ENCODE measurements around the gene ZC3H6.
"Not testable (repeated sequence)": the region's sequence is repeated elsewhere in the genome, so short reads cannot be mapped to it uniquely, and the experiment has no call there.

Gene ZC3H6

GRCh38 chr2:112273349-112273748 is 2.0 kb upstream of the ZC3H6 start:
- H3K36me3 ChIP-seq, result no peaks in the 10 kb centered on the region
- peaks cover 7% of the 10 kb centered on the region; the same call in 1 of the 2 replicates for H3K9me3 ChIP-seq
- no peak overlapping the region for H3K9ac ChIP-seq
- H4K20me1 ChIP-seq, result no peaks in the 10 kb centered on the region
- no peaks in the 10 kb centered on the region for H3K27me3 ChIP-seq
- peaks cover 34% of the 10 kb centered on the region for H3K4me1 ChIP-seq
- H3K4me3 ChIP-seq, result no peak overlapping the region
- H3K27ac ChIP-seq, result no peak overlapping the region
- TF ChIP-seq Cebpa-rat (IDR thresholded peaks at IDR 0.05), result no peak
- no peak overlapping the region for H3K4me2 ChIP-seq

DNA sequence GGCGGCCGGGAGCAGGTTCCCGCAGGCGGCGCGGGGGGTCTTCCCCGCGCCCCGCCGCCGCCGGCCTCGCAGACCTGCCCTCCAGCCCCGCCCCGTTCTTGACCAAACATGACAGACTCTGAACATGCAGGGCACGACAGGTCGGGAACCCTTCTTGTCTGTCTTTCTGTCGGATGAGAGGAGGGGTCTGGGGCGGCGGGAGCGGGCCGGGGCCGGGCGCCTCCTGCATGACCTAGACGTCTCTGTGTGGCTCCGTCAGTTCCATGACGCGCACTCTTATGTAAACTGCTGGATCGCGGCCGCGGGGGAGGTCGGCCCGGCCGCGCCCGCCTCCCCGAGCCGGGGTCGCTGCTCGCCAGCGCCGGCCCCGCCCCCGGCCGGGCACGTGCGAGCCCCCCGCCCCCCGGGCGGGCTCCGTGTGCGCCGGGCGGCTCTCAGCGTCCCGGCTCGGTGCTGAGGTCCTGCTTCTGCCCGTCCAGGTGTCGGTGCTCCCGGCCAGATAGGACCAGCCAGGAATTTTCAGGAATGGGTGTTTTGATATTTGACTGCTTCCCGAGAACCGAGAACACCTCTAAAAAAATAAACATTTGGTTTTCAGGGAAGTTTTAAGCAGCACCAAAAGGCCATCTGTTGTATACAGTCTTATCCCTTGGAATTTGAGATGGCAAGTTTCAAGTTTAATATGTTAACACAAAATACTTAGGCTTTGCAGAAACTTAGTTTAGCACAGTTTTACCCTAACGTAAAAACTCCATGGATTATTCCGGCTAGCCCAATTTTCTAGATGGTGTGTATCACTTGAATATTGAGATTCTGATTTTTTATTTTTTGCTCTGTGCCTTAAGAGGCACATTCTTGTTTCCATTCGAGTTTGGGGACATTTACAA is 733 bp downstream of the ZC3H6 start:
- H4K20me1 ChIP-seq, result no peaks in the 10 kb centered on the region
- peak overlapping the region; percentile 83 for H3K4me2 ChIP-seq
- no peaks in the 10 kb centered on the region for H3K36me3 ChIP-seq
- peaks cover 34% of the 10 kb centered on the region for H3K4me1 ChIP-seq
- TF ChIP-seq Cebpa-rat (IDR thresholded peaks at IDR 0.05), result no peak
- peak overlapping the region; percentile 99 for H3K9ac ChIP-seq
- no peaks in the 10 kb centered on the region for H3K27me3 ChIP-seq
- peak overlapping the region; percentile 99 for H3K27ac ChIP-seq
- H3K9me3 ChIP-seq, result no peaks in the 10 kb centered on the region
- peak overlapping the region; percentile 83 for H3K4me3 ChIP-seq

GRCh38 chr2:112276954-112277353 is 1.6 kb downstream of the ZC3H6 start:
- no peak overlapping the region for H3K4me3 ChIP-seq
- H4K20me1 ChIP-seq, result no peaks in the 10 kb centered on the region
- no peaks in the 10 kb centered on the region for H3K36me3 ChIP-seq
- H3K4me2 ChIP-seq, result peak overlapping the region; percentile 83
- peaks cover 34% of the 10 kb centered on the region for H3K4me1 ChIP-seq
- H3K27ac ChIP-seq, result no peak overlapping the region
- no peaks in the 10 kb centered on the region for H3K9me3 ChIP-seq
- TF ChIP-seq Cebpa-rat (IDR thresholded peaks at IDR 0.05), result no peak
- no peaks in the 10 kb centered on the region for H3K27me3 ChIP-seq
- no peak overlapping the region for H3K9ac ChIP-seq

DNA sequence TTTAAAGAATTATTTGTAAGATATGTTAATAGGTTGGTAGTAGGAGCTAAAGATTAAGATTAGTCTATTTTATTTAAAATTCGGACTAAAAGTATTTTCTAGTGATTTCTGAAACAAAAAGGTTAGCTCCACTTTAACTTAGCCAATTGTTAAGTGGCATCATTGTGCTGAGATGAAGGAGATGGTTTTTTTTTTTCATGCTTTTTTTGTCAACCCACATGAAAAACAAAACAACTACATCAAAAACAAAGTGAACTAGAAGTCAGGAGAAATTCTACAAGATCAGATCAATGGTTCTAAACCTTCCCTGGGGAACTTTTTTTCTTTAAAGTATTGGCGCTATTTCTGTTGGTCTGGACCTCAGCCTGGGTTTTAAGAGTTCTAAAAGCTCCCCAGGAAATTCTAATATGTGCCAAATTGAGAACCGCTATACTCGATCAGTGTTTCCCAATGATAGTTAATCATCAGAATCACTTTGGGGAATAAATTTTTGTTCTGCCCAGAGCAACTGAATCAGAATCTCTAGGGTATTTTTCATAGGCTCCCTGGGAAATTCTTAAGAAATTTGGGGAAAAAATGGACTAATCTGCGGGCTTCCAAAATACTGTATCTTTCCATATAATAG is 2.3 kb downstream of the ZC3H6 start:
- no peak for TF ChIP-seq Cebpa-rat (IDR thresholded peaks at IDR 0.05)
- Histone ChIP-seq H3K9me3 (no peaks in the 10 kb centered on the region), H3K36me3 (no peaks in the 10 kb centered on the region), H3K4me2 (peak overlapping the region; percentile 83), H3K27ac (no peak overlapping the region), H3K4me3 (no peak overlapping the region), H3K27me3 (no peaks in the 10 kb centered on the region), H4K20me1 (no peaks in the 10 kb centered on the region), H3K4me1 (peaks cover 34% of the 10 kb centered on the region), H3K9ac (no peak overlapping the region)

- not testable (repeated sequence) for H3K27me3 ChIP-seq, H3K4me3 ChIP-seq, H3K27ac ChIP-seq, H3K9ac ChIP-seq, H4K20me1 ChIP-seq, H3K36me3 ChIP-seq, H3K4me2 ChIP-seq, H3K9me3 ChIP-seq
- peaks cover 11% of the 10 kb centered on the region for H3K4me1 ChIP-seq
These were observed 6.7 kb downstream of the ZC3H6 start for GRCh38 chr2:112282066-112282465.

- H3K36me3 ChIP-seq, H3K27me3 ChIP-seq, H3K9ac ChIP-seq, H3K27ac ChIP-seq, H3K4me2 ChIP-seq, H3K4me3 ChIP-seq, H3K4me1 ChIP-seq, H3K9me3 ChIP-seq, H4K20me1 ChIP-seq: not testable (repeated sequence)
These were observed 8.1 kb downstream of the ZC3H6 start for GRCh38 chr2:112283535-112283934.

DNA sequence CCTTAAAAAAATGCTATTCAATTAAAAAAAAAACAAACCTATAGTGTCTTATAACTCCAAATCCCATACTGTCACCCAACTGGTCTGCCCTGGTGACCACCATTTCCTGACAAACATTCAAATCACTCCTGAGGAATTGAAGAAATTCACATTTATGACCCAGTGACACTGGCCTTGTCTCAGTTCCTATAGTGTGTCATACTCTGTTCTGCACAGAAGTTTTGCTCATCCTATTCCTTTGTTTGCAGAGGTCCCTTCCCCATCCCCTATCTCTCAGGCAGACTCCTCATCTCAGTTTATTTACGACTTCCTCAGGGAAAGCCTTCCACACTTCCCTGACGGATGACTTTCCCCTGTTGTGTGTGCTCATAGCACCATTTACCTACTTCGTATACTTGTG is 14.7 kb downstream of the ZC3H6 start:
- Histone ChIP-seq H3K4me1 (no peaks in the 10 kb centered on the region), H3K27ac (no peak overlapping the region), H3K9ac (no peak overlapping the region), H3K4me2 (no peak overlapping the region), H3K4me3 (no peak overlapping the region), H3K9me3 (no peaks in the 10 kb centered on the region; the same call in 1 of the 2 replicates), H4K20me1 (no peaks in the 10 kb centered on the region), H3K27me3 (no peaks in the 10 kb centered on the region), H3K36me3 (no peaks in the 10 kb centered on the region)
- TF ChIP-seq Cebpa-rat (IDR thresholded peaks at IDR 0.05), result no peak

DNA sequence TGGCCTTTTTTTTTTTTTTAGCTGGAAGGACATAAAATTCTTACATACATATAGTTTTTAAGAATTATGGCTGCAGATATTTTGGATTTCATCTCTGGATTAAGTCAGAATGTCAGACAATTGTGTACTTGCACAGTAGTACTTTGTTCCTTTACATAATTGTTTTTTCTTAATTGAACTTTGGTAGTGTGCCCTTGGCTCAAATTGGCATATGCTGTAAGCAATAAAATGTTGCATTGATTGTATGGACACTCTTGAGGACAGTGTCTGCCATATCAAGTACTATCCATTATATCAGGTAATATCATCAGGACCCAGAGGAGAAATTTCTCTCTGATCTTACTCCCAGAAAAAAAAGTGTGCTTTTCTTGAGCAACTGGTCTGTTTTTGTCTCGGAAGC is 15.3 kb downstream of the ZC3H6 start:
- Histone ChIP-seq H3K4me1 (no peaks in the 10 kb centered on the region), H3K9ac (no peak overlapping the region), H3K36me3 (no peaks in the 10 kb centered on the region), H3K27ac (no peak overlapping the region), H3K4me3 (no peak overlapping the region), H3K27me3 (no peaks in the 10 kb centered on the region), H3K9me3 (no peaks in the 10 kb centered on the region; the same call in 1 of the 2 replicates), H3K4me2 (no peak overlapping the region), H4K20me1 (no peaks in the 10 kb centered on the region)
- no peak for TF ChIP-seq Cebpa-rat (IDR thresholded peaks at IDR 0.05)

DNA sequence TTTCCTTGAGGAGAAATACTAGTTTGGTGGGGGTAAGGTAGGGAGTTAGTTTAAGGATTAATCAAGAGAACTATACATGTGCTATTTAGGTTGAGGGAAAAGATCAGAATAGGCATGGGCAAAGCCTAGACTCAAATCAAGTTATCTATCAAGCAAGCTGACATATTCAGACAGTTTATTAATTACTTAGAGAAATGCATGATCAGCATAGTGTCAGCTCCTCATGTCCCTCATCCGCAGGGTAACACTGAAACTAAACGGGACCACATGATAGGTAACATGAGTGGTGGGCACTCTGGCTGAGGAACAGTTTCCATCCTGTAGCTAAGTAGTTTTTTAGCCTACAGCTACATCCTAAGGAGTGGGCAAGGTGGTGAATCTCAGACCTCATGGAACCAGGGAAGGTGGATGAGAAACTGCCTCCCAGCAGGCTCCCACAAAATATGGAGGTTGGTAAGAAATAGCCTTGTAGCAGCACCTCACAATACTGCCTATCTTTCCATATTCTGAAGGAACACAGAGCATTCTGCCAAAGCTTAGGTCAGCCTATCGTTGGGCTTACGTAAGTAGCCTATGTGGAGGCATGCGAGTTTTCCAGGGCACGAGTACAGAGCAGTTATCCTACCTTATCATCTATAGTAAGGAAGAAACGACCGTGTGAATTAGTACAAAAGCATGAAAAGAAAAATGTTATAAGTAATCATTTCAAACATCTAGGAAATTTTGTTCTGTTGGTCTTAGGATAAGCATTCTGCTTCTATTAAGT is 18.4 kb downstream of the ZC3H6 start:
- Histone ChIP-seq H3K4me1 (no peaks in the 10 kb centered on the region), H3K27me3 (no peaks in the 10 kb centered on the region), H3K9ac (no peak overlapping the region), H3K9me3 (no peaks in the 10 kb centered on the region), H3K4me3 (no peak overlapping the region), H3K4me2 (no peak overlapping the region), H4K20me1 (no peaks in the 10 kb centered on the region), H3K36me3 (no peaks in the 10 kb centered on the region), H3K27ac (no peak overlapping the region)
- TF ChIP-seq Cebpa-rat (IDR thresholded peaks at IDR 0.05), result no peak

All from BLaER1 (cell line).